Breast epithelium (tissue), 4 donors: Measurements from ENCODE around the gene TOX2. TPM values are rescaled to one million over a fixed set of nuclear protein-coding genes. Genes with fewer than 3 reads are reported as not detected.

Experiments
- DNase-seq, 2 donors: peaks; one replicate each; pipeline ENCODE4 v3.0.0-alpha.2; 2019; ENCODE audit warnings: low spot score in 2 of 2
- H3K27ac ChIP-seq, 2 donors: fragments of 200-600 bp; sonication (generic) in 1 of 2; one replicate each; pipeline ENCODE4 v1.5.1; 2016 to 2019; ENCODE audit warnings: mild to moderate bottlenecking in 1 of 2
- H3K27me3 ChIP-seq, 2 donors: fragments of 200-600 bp; sonication (generic) in 1 of 2; one replicate each; pipeline versions ENCODE4 v1.5.1 to v1.6.0; 2017 to 2019; ENCODE audit warnings: control low read depth in 1 of 2, mild to moderate bottlenecking in 1 of 2
- H3K36me3 ChIP-seq: fragments of 200-600 bp; one replicate; pipeline ENCODE4 v1.5.1; 2019
- H3K4me1 ChIP-seq, 2 donors: fragments of 200-600 bp; sonication (generic); one replicate each; pipeline ENCODE4 v1.5.1; 2016 to 2019; ENCODE audit warnings: control low read depth in 1 of 2
- H3K4me3 ChIP-seq, 3 donors: fragments of 200-600 bp; sonication (generic); 1 replicate in 2 of 3; 2 replicates in 1 of 3; pipeline ENCODE4 v1.5.1; 2016 to 2019; ENCODE audit warnings: mild to moderate bottlenecking in 3 of 3, moderate library complexity in 2 of 3
- H3K9me3 ChIP-seq, 2 donors: fragments of 200-600 bp; sonication (generic) in 1 of 2; one replicate each; pipeline ENCODE4 v1.5.1; 2016 to 2019; ENCODE audit warnings: control low read depth in 1 of 2
- CTCF ChIP-seq, 3 donors: fragments of 450-650 bp; IDR thresholded peaks; one replicate each; pipeline ENCODE4 v1.5.1; 2016 to 2017; ENCODE audit warnings: antibody characterized with exemption in 3 of 3, mild to moderate bottlenecking in 3 of 3, moderate library complexity in 3 of 3
- POLR2A ChIP-seq: fragments of 450-650 bp; IDR thresholded peaks from one replicate; pipeline ENCODE4 v1.6.1; 2016; ENCODE audit warnings: antibody characterized with exemption, mild to moderate bottlenecking, moderate library complexity
- POLR2AphosphoS5 ChIP-seq, 3 donors: sonication (generic); formaldehyde crosslinking; IDR thresholded peaks; one replicate each; pipeline ENCODE4 v1.6.1; 2017; ENCODE audit warnings: antibody characterized with exemption in 3 of 3
- intact Hi-C: fragments of 100-400 bp; cut with DNase I; formaldehyde crosslinking; loops from one replicate; pipeline ENCODE4 v1.15.1; 2023; ENCODE audit warnings: low total_unique reads
- total RNA-seq, 3 donors: library from RNA; depleted of rRNA; stranded (reverse); fragments of >200 nt; gene quantifications; one replicate each; pipeline ENCODE4 v1.1.0, GENCODE V29; 2016

The TOX2 gene
- total RNA-seq, 3 donors from 2014 or later = 0.44 to 7.4 (median 0.66) TPM

GRCh38 chr20:44097521-44098255 is 183.0 kb downstream of the TOX2 start:
- no peaks in the 10 kb centered on the region for H3K27me3 ChIP-seq
- H3K9me3 ChIP-seq = peaks cover 0 to 5% of the 10 kb centered on the region in 2 donors
- TF ChIP-seq POLR2A (no peak), POLR2AphosphoS5 (IDR thresholded peaks at IDR 0.05) (no peak), CTCF (IDR thresholded peaks at IDR 0.05) (no peak)
- intact Hi-C loops = no loop called here
- H3K27ac ChIP-seq = no peak overlapping the region
- H3K4me3 ChIP-seq = no peak overlapping the region
- H3K4me1 ChIP-seq = no peaks in the 10 kb centered on the region
- no peaks in the 10 kb centered on the region for H3K36me3 ChIP-seq
- DNase-seq = no peak

GRCh38 chr20:44098256-44098630 is 183.6 kb downstream of the TOX2 start:
- H3K9me3 ChIP-seq = peaks cover 0 to 7% of the 10 kb centered on the region in 2 donors
- no peaks in the 10 kb centered on the region for H3K4me1 ChIP-seq
- no peaks in the 10 kb centered on the region for H3K36me3 ChIP-seq
- intact Hi-C loops = no loop called here
- H3K27me3 ChIP-seq = no peaks in the 10 kb centered on the region
- H3K4me3 ChIP-seq = no peak overlapping the region
- no peak overlapping the region for H3K27ac ChIP-seq
- TF ChIP-seq POLR2A = no peak
- no peak for TF ChIP-seq POLR2AphosphoS5 (IDR thresholded peaks at IDR 0.05)
- TF ChIP-seq CTCF (IDR thresholded peaks at IDR 0.05) = no peak
- DNase-seq = no peak

- no peak overlapping the region for H3K27ac ChIP-seq
- DNase-seq = no peak
- peaks cover 0 to 7% of the 10 kb centered on the region in 2 donors for H3K9me3 ChIP-seq
- H3K27me3 ChIP-seq = no peaks in the 10 kb centered on the region
- no peaks in the 10 kb centered on the region for H3K4me1 ChIP-seq
- TF ChIP-seq POLR2AphosphoS5 (IDR thresholded peaks at IDR 0.05) (no peak), POLR2A (no peak), CTCF (IDR thresholded peaks at IDR 0.05) (no peak)
- no peaks in the 10 kb centered on the region for H3K36me3 ChIP-seq
- no peak overlapping the region for H3K4me3 ChIP-seq
- intact Hi-C loops = no loop called here
Observed at GRCh38 chr20:44098657-44099056, 184.0 kb downstream of the TOX2 start.

- intact Hi-C loops = no loop called here
- Histone ChIP-seq H3K27ac (no peak overlapping the region), H3K27me3 (no peaks in the 10 kb centered on the region), H3K4me3 (no peak overlapping the region), H3K36me3 (no peaks in the 10 kb centered on the region), H3K4me1 (no peaks in the 10 kb centered on the region), H3K9me3 (peaks cover 0 to 7% of the 10 kb centered on the region in 2 donors)
- DNase-seq = no peak
- no peak for TF ChIP-seq CTCF (IDR thresholded peaks at IDR 0.05)
- TF ChIP-seq POLR2A = no peak
- no peak for TF ChIP-seq POLR2AphosphoS5 (IDR thresholded peaks at IDR 0.05)
Observed at GRCh38 chr20:44099832-44100231, 185.2 kb downstream of the TOX2 start.

GRCh38 chr20:44102582-44102981 is 187.9 kb downstream of the TOX2 start:
- H3K27me3 ChIP-seq = no peaks in the 10 kb centered on the region
- no peak overlapping the region for H3K4me3 ChIP-seq
- TF ChIP-seq POLR2A = no peak
- TF ChIP-seq POLR2AphosphoS5 (IDR thresholded peaks at IDR 0.05) = no peak
- TF ChIP-seq CTCF (IDR thresholded peaks at IDR 0.05) = no peak
- H3K36me3 ChIP-seq = no peaks in the 10 kb centered on the region
- no peaks in the 10 kb centered on the region for H3K4me1 ChIP-seq
- no peak overlapping the region for H3K27ac ChIP-seq
- DNase-seq = no peak
- intact Hi-C loops = no loop called here
- H3K9me3 ChIP-seq = peaks cover 0 to 7% of the 10 kb centered on the region in 2 donors
